GM18873 (cell line): Measurements from ENCODE around the gene MRPS26.
A peak's percentile ranks its signal among the peaks of the same experiment; 100 is the strongest.
"Not testable (repeated sequence)": the region's sequence is repeated elsewhere in the genome, so short reads cannot be mapped to it uniquely, and the experiment has no call there.

Source experiments
- ATAC-seq: cut with Tn5 transposase; IDR thresholded peaks from one replicate; pipeline ENCODE4 v1.9.1; 2021; ENCODE audit warnings: mild to moderate bottlenecking, moderate library complexity, moderate number of reproducible peaks; ENCODE audit not compliant: unreplicated experiment, low FRiP score

The MRPS26 gene

GRCh38 chr20:3045816-3046676 lies at the start of gene MRPS26:
Gene MRPS26, plus strand, starts transcription at chr20:3046052. Its CDS starts 17 bp downstream, at chr20:3046069.
- peak; percentile 80 for ATAC-seq

GRCh38 chr20:2998728-2999127 lies 47.1 kb upstream of the MRPS26 start:
- no peak for ATAC-seq

GRCh38 chr20:3000852-3001523 lies 44.9 kb upstream of the MRPS26 start:
- no peak for ATAC-seq

- no peak for ATAC-seq
These were observed 42.4 kb upstream of the MRPS26 start for GRCh38 chr20:3003416-3003815.

- ATAC-seq = no peak
These were observed 34.7 kb upstream of the MRPS26 start for GRCh38 chr20:3010985-3011723.

DNA sequence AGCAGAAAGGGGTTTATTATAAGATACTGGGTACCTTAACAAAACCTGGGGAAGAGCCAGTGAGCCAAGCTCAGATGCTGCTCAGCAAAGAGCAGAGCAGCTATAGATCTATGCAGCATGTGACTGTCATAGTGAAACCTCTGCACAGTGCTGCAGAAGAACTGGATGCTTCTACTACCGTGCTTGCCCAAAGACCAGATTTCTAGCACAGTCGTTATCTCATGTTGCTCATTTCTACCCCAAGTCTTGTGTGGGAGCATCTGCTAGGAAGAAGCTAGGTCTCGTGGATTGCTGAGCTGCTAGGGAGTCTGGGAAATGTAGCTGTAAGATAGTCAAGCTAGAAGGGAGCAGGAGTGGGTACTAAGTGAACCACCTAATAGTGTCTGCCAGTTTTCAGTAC lies 34.1 kb upstream of the MRPS26 start:
- ATAC-seq = no peak

DNA sequence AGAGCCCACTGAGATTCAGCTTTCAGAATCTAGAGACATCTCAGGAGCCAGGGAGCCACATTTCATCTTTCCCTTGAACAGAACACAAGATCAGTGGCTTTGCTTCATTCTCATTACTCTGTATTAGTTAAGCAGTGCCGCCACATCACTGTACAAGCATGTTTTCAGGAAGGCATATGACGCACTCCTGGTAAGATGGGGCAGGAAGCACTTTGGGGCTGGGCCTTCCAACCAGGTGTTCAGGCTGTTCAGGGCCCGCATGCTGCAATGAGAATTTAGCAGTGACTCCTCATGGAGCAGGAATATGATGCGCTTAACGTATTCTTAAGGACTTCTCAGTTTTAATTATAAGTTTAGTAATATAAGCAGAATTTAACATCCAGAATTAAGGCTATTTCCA lies 32.1 kb upstream of the MRPS26 start:
- ATAC-seq = no peak

- no peak for ATAC-seq
These were observed 31.7 kb upstream of the MRPS26 start for GRCh38 chr20:3014179-3014578.

DNA sequence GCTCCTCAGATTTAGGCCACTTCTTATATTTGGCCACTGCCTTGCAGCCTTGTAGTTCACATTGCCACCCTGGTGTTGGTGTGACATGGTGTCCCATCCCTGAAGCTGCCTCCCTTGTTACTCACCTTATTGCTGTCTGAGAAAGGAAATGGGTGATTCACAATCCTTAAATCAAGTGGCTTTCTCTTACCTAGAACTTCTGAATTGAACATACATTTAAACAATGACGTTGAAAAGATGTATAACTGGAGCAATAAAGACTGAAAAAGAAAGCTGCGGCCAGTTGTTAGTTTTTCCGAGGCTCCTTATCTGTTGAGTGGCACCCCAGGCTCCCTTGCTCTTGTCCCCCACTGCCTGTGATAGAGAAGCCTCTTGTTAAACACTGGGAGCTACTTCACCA lies 31.2 kb upstream of the MRPS26 start:
- ATAC-seq = no peak

DNA sequence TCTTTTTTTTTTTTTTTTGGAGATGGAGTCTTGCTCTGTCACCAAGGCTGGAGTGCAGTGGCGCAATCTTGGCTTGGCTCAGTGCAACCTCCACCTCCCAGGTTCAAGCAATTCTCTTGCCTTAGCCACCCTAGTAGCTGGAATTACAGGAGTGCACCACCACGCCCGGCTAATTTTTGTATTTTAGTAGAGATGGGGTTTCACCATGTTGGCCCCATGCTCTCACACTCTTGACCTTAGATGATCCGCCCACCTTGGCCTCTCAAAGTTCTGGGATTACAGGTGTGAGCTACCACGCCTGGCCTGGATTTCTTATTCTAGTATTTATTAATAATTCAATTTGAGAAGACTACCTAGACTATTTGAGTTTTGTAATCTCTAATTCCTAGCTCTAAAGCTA lies 30.6 kb upstream of the MRPS26 start:
- ATAC-seq = not testable (repeated sequence)

DNA sequence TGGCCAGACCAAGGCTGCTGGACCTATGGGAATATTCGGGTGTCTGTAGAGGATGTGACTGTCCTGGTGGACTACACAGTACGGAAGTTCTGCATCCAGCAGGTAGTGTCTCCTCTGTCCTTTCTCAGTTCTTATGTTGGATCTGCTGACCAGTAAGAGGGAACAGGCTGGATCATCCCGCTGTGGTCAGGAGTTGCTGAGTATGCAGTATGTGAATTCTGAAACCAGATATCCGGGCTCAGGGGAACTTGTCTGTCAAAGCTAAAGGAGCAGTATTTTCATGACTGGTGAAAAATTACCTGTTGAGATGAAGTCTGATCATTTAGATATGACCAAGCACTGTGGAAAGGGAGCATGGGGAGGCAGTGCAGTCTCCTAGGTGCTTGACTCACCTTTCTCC lies 24.5 kb upstream of the MRPS26 start:
- ATAC-seq = no peak

DNA sequence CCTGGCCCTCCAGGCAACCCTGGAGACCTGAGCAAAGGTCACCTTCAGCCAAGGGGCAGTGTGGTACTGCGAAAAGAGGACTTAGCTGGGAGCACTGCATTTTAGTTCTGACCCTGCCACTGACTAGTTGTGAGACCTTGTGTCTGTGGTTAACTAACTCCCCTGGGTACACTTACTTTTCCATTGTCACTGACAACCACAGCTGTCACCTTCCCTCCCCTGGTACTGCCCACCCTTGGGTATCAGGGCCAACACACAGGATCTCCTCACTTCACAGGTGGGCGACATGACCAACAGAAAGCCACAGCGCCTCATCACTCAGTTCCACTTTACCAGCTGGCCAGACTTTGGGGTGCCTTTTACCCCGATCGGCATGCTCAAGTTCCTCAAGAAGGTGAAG lies 24.1 kb upstream of the MRPS26 start:
- ATAC-seq = no peak

- ATAC-seq = not testable (repeated sequence)
These were observed 23.0 kb upstream of the MRPS26 start for GRCh38 chr20:3022559-3023490.

- ATAC-seq = no peak
These were observed 17.9 kb upstream of the MRPS26 start for GRCh38 chr20:3027987-3028386.

DNA sequence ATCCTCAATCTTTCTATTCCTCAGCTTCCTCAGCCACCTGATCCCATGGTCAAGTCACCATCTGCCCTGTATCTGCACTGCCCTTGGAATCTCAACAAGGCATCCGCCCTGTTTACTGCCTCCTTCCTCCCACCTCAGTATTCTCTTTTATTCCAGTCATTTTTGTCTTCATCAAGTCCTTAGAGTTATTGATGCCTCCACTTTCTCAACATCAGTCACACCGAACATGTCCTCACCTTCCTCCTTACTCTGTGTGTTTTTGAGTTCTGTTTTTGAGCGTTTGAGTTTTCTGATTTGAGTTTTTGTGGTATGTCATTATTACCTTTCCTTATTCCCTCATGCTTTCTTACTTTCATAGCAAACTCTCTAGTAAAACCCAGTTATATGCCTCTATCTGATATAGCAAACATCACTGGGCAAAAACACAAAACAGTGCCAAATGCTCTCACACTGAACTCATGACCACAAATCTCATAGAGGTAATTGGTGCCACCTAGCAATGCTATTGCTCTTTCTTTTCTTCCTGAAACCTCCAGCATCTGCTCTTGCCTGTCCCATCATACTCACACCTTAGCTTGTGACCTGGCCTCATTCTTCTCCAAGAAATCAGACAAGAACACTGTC lies 14.2 kb upstream of the MRPS26 start:
- no peak for ATAC-seq

DNA sequence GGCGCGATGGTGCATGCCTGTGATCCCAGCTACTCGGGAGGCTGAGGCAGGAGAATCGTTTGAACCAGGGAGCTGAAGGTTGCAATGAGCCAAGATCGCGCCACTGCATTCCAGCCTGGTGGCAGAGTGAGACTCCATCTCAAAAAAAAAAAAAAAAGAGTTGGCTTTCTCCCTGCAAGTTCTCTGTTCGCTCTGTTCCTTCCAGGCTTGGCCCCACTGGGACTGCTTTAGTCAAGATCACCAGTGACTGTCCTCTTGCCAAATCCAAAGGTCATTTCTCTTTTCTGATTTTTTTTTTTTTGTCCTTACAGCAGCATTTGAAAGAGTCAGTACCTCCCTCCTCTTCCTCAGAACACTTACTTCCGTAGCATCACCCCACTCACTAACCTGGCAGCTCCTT lies 13.2 kb upstream of the MRPS26 start:
- ATAC-seq = no peak

GRCh38 chr20:3037654-3038053 lies 8.2 kb upstream of the MRPS26 start:
- ATAC-seq = no peak

DNA sequence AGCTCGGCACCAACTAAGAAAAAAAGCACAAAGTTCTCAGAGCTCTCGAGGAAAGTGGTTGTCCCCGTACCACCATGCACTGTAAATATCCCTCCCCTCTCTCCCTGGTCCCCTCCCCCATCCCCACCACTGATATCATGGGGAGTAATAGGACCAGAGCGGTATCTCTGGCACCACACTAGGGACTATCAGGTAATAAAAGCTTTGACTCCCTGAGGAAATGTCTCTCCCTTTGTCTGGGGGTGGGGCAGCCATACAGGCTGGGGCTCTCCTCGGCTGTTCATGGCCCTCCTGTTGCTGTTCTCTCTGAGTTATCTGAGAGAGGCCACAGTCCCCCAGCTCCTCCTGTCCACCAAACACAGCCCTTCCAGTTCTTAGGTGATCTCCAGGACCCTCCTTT lies 7.4 kb upstream of the MRPS26 start:
- ATAC-seq = no peak

DNA sequence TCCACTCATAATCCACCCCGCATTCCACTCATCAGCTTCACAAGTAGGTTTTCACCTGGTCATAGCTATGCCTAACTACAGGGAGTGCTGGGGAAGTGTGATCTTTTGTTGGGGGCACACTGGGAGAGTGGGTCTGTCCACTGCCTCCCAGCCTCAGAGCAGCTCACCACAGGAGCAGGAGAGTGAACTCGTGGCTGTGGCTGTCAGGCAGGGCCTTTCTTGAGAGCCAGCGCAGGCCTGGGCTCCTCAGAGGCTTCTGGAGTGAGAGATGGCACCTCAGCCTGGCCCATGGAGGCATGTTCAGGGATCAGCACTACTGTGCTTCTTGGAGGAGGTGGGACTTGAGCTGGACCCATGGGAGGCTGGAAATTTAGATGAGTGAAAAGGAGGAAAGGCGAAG lies 6.4 kb upstream of the MRPS26 start:
- no peak for ATAC-seq

DNA sequence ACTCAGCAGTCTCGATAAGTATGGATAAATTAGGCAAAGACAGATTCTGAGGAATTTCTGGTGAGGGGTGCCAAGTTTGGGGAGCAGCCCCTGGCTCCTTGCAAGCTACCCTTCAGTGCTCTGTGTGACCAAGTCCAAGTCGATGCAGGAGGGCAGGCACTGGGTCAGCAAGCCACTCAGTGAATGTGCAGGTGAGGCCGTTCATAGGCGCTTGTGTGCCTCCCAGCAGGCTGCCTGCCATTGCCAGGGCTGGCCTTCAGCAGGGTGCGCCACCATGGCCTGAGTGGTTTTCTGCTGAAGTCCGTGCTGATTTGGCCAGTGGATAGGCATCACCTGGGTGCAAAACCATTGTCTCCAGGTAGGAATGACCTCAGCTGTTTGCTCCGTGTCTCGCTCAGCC lies 5.8 kb upstream of the MRPS26 start:
- ATAC-seq = no peak
